ENCODE results near the gene PCYT2. TPM values are rescaled to one million over a fixed set of nuclear protein-coding genes. Genes with fewer than 3 reads are reported as not detected.
A peak's percentile ranks its signal among the peaks of the same experiment; 100 is the strongest.
"Not testable (repeated sequence)": the region's sequence is repeated elsewhere in the genome, so short reads cannot be mapped to it uniquely, and the experiment has no call there.

Gene PCYT2
- total and polyA plus RNA-seq, 3 experiments from 2014 or later: 30.3 to 35.7 (median 31.6) TPM

GRCh38 chr17:81921537-81921862, 10.3 kb upstream of the PCYT2 start:
- H3K9me3 ChIP-seq (ENCODE audit: low read length): no peaks in the 10 kb centered on the region
- no peak overlapping the region for H3K4me3 ChIP-seq (ENCODE audit: low read length)
- H3K27me3 Mint-ChIP-seq: peaks cover 0 to 2% of the 10 kb centered on the region in 2 donors
- H3K27ac Mint-ChIP-seq: no peak overlapping the region
- ChIA-PET CTCF (no interaction called here), POLR2A (no interaction called here)
- no peak for DNase-seq
- no peak overlapping the region for H3K27ac ChIP-seq (ENCODE audit: low read depth, low read length)
- H3K27me3 ChIP-seq (ENCODE audit: insufficient read depth, low read length, poor library complexity, severe bottlenecking): no peaks in the 10 kb centered on the region
- no peak overlapping the region for H3K4me3 Mint-ChIP-seq
- H3K4me1 Mint-ChIP-seq: peaks cover 21 to 29% (median 27%) of the 10 kb centered on the region in 3 donors
- H3K4me1 ChIP-seq (ENCODE audit: insufficient read depth, low read length): peaks cover 36% of the 10 kb centered on the region
- no peaks in the 10 kb centered on the region for H3K36me3 ChIP-seq (ENCODE audit: insufficient read depth, low read length)
- H3K9me3 Mint-ChIP-seq: no peaks in the 10 kb centered on the region
- H3K36me3 Mint-ChIP-seq: peaks cover 0 to 14% (median 0%) of the 10 kb centered on the region in 3 donors

- Mint-ChIP-seq H3K27ac (peak overlapping the region in 1 of 8 donors; percentile 54), H3K27me3 (no peaks in the 10 kb centered on the region), H3K9me3 (no peaks in the 10 kb centered on the region), H3K4me3 (peak overlapping the region in 1 of 7 donors; percentile 70), H3K36me3 (peaks cover 0 to 18% (median 0%) of the 10 kb centered on the region in 3 donors), H3K4me1 (peaks cover 18 to 29% (median 26%) of the 10 kb centered on the region in 3 donors)
- DNase-seq: no peak
- H3K4me1 ChIP-seq (ENCODE audit: insufficient read depth, low read length): peaks cover 35% of the 10 kb centered on the region
- CTCF ChIA-PET: no interaction called here
- no peaks in the 10 kb centered on the region for H3K27me3 ChIP-seq (ENCODE audit: insufficient read depth, low read length, poor library complexity, severe bottlenecking)
- no peak overlapping the region for H3K4me3 ChIP-seq (ENCODE audit: low read length)
- peaks cover under 1% of the 10 kb centered on the region for H3K36me3 ChIP-seq (ENCODE audit: insufficient read depth, low read length)
- no peaks in the 10 kb centered on the region for H3K9me3 ChIP-seq (ENCODE audit: low read length)
- POLR2A ChIA-PET: no interaction called here
- no peak overlapping the region for H3K27ac ChIP-seq (ENCODE audit: low read depth, low read length)
These were observed 9.7 kb upstream of the PCYT2 start for GRCh38 chr17:81920612-81921536.

- ChIA-PET POLR2A (interaction anchor here (0.5 kb wide), 1 partner anchor 247 kb away, joined by 3 read pairs; no protein-coding TSS in a partner anchor), CTCF (interaction anchor here (1.0 kb wide), 1 partner anchor 50 kb away, joined by 3 read pairs; no protein-coding TSS in a partner anchor)
- no peaks in the 10 kb centered on the region for H3K9me3 Mint-ChIP-seq
- DNase-seq: no peak
- H3K4me1 Mint-ChIP-seq: peaks cover 20 to 29% (median 22%) of the 10 kb centered on the region in 3 donors
- Histone ChIP-seq H3K4me1 (ENCODE audit: insufficient read depth, low read length) (peaks cover 19% of the 10 kb centered on the region), H3K27ac (ENCODE audit: low read depth, low read length) (no peak overlapping the region), H3K9me3 (ENCODE audit: low read length) (no peaks in the 10 kb centered on the region), H3K27me3 (ENCODE audit: insufficient read depth, low read length, poor library complexity, severe bottlenecking) (no peaks in the 10 kb centered on the region), H3K4me3 (ENCODE audit: low read length) (no peak overlapping the region), H3K36me3 (ENCODE audit: insufficient read depth, low read length) (peaks cover 19% of the 10 kb centered on the region)
- H3K27ac Mint-ChIP-seq: peak overlapping the region in 7 of 8 donors; percentile 50 to 93 (median 85)
- H3K36me3 Mint-ChIP-seq: peaks cover 0 to 36% (median 0%) of the 10 kb centered on the region in 3 donors
- H3K27me3 Mint-ChIP-seq: no peaks in the 10 kb centered on the region
- peak overlapping the region in 6 of 7 donors; percentile 12 to 96 (median 78) for H3K4me3 Mint-ChIP-seq
These were observed 7.8 kb upstream of the PCYT2 start for GRCh38 chr17:81918832-81919545.

GRCh38 chr17:81918333-81918669, 7.1 kb upstream of the PCYT2 start:
- peaks cover 0 to 43% (median 3%) of the 10 kb centered on the region in 3 donors for H3K36me3 Mint-ChIP-seq
- H3K9me3 Mint-ChIP-seq; CTCF ChIA-PET; H3K27me3 ChIP-seq (ENCODE audit: insufficient read depth, low read length, poor library complexity, severe bottlenecking); DNase-seq; H3K27ac ChIP-seq (ENCODE audit: low read depth, low read length); H3K4me3 ChIP-seq (ENCODE audit: low read length); H3K27me3 Mint-ChIP-seq; H3K9me3 ChIP-seq (ENCODE audit: low read length); POLR2A ChIA-PET: not testable (repeated sequence)
- Histone ChIP-seq H3K4me1 (ENCODE audit: insufficient read depth, low read length) (peaks cover 19% of the 10 kb centered on the region), H3K36me3 (ENCODE audit: insufficient read depth, low read length) (peaks cover 26% of the 10 kb centered on the region)
- peaks cover 20 to 30% (median 22%) of the 10 kb centered on the region in 3 donors for H3K4me1 Mint-ChIP-seq
- peak overlapping the region; percentile 86 to 96 (median 90) for H3K4me3 Mint-ChIP-seq
- H3K27ac Mint-ChIP-seq: peak overlapping the region; percentile 70 to 93 (median 86)

GRCh38 chr17:81917565-81918332, 6.5 kb upstream of the PCYT2 start, which contains the start of gene SIRT7:
Gene SIRT7, minus strand, starts transcription at chr17:81918176. Its CDS starts 45 bp downstream, at chr17:81918131.
- peak within 1 kb of the TSS; percentile 70 to 93 (median 86) for H3K27ac Mint-ChIP-seq
- Histone ChIP-seq H3K36me3 (ENCODE audit: insufficient read depth, low read length) (peaks cover 31% of the 10 kb centered on the region), H3K27ac (ENCODE audit: low read depth, low read length) (peak within 1 kb of the TSS; percentile 65), H3K9me3 (ENCODE audit: low read length) (no peaks in the 10 kb centered on the region), H3K4me1 (ENCODE audit: insufficient read depth, low read length) (peaks cover 19% of the 10 kb centered on the region), H3K4me3 (ENCODE audit: low read length) (peak within 1 kb of the TSS; percentile 64), H3K27me3 (ENCODE audit: insufficient read depth, low read length, poor library complexity, severe bottlenecking) (no peaks in the 10 kb centered on the region)
- POLR2A ChIA-PET: interaction anchor here (0.9 to 1.1 kb wide), 3 partner anchors 9 to 59 kb away, joined by 3 to 8 read pairs (median 4); partner anchors contain the start of gene ASPSCR1
- H3K4me1 Mint-ChIP-seq: peaks cover 22 to 36% (median 22%) of the 10 kb centered on the region in 3 donors
- H3K4me3 Mint-ChIP-seq: peak within 1 kb of the TSS; percentile 86 to 96 (median 90)
- peaks cover 0 to 47% (median 6%) of the 10 kb centered on the region in 3 donors for H3K36me3 Mint-ChIP-seq
- no peaks in the 10 kb centered on the region for H3K9me3 Mint-ChIP-seq
- DNase-seq: peak; percentile 75 to 91 (median 78)
- CTCF ChIA-PET: interaction anchor here (1.2 to 1.4 kb wide), 3 partner anchors 8 to 46 kb away, joined by 3 to 6 read pairs (median 3); no protein-coding TSS in a partner anchor
- H3K27me3 Mint-ChIP-seq: no peaks in the 10 kb centered on the region

- H3K4me1 Mint-ChIP-seq: peaks cover 22 to 44% (median 23%) of the 10 kb centered on the region in 3 donors
- Histone ChIP-seq H3K27me3 (ENCODE audit: insufficient read depth, low read length, poor library complexity, severe bottlenecking) (no peaks in the 10 kb centered on the region), H3K4me3 (ENCODE audit: low read length) (peak overlapping the region; percentile 64), H3K27ac (ENCODE audit: low read depth, low read length) (peak overlapping the region; percentile 65), H3K9me3 (ENCODE audit: low read length) (no peaks in the 10 kb centered on the region), H3K4me1 (ENCODE audit: insufficient read depth, low read length) (peaks cover 25% of the 10 kb centered on the region), H3K36me3 (ENCODE audit: insufficient read depth, low read length) (peaks cover 32% of the 10 kb centered on the region)
- peaks cover 0 to 59% (median 6%) of the 10 kb centered on the region in 3 donors for H3K36me3 Mint-ChIP-seq
- peak overlapping the region; percentile 83 to 96 (median 87) for H3K4me3 Mint-ChIP-seq
- no peak for DNase-seq
- H3K9me3 Mint-ChIP-seq: no peaks in the 10 kb centered on the region
- peak overlapping the region in 7 of 8 donors; percentile 11 to 84 (median 54) for H3K27ac Mint-ChIP-seq
- POLR2A ChIA-PET: interaction anchor here (1.0 to 1.1 kb wide), 3 partner anchors 10 to 43 kb away, joined by 3 to 8 read pairs (median 4); no protein-coding TSS in a partner anchor
- no peaks in the 10 kb centered on the region for H3K27me3 Mint-ChIP-seq
- CTCF ChIA-PET: interaction anchor here (1.2 to 1.5 kb wide), 4 partner anchors 10 to 44 kb away, joined by 3 to 6 read pairs (median 4); partner anchors contain the start of gene MAFG
These were observed 5.2 kb upstream of the PCYT2 start for GRCh38 chr17:81916234-81917001.

GRCh38 chr17:81915331-81915730, 4.1 kb upstream of the PCYT2 start:
- CTCF ChIA-PET: interaction anchor here (1.5 kb wide), 1 partner anchor 13 kb away, joined by 5 read pairs; the partner anchor contains the start of gene MAFG
- H3K36me3 Mint-ChIP-seq: peaks cover 0 to 59% (median 6%) of the 10 kb centered on the region in 3 donors

More at GRCh38 chr17:81915331-81915730, 4.1 kb upstream of the PCYT2 start:
- peak overlapping the region in 1 of 8 donors; percentile 27 for H3K27ac Mint-ChIP-seq
- H3K4me3 Mint-ChIP-seq: peak overlapping the region in 2 of 7 donors; percentile 13 to 19
- Histone ChIP-seq H3K27me3 (ENCODE audit: insufficient read depth, low read length, poor library complexity, severe bottlenecking) (no peaks in the 10 kb centered on the region), H3K4me3 (ENCODE audit: low read length) (no peak overlapping the region), H3K36me3 (ENCODE audit: insufficient read depth, low read length) (peaks cover 32% of the 10 kb centered on the region), H3K9me3 (ENCODE audit: low read length) (no peaks in the 10 kb centered on the region), H3K4me1 (ENCODE audit: insufficient read depth, low read length) (peaks cover 30% of the 10 kb centered on the region), H3K27ac (ENCODE audit: low read depth, low read length) (no peak overlapping the region)
- POLR2A ChIA-PET: no interaction called here
- DNase-seq: no peak
- H3K27me3 Mint-ChIP-seq: no peaks in the 10 kb centered on the region
- no peaks in the 10 kb centered on the region for H3K9me3 Mint-ChIP-seq
- peaks cover 22 to 48% (median 23%) of the 10 kb centered on the region in 3 donors for H3K4me1 Mint-ChIP-seq
